ENCODE data around the gene INIP. TPM values are rescaled to one million over a fixed set of nuclear protein-coding genes. Genes with fewer than 3 reads are reported as not detected.

Gene INIP
- total RNA-seq, 1 experiment from 2014 or later = 24.5 TPM

DNA sequence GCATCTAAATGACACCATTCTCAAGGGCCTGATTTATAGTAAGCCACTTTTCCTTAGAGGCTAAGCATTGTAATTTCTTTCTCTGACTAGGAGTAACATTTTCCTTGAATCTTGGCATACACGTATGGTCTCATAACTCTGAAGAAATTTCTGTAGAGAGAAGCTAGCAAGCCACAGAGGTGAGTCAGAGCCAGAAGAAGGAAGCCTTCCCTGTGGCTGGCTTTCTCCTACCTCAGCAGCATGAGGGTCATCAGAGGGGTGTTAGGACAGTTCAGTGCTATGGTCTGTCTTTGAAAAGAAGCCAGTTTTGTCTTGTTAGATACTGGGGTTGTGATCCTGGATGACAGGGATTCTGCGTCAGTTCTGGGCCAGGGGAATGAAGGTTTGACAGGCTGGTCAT, 35.8 kb upstream of the INIP start:
- 0 out of 2 replicates have a peak, but pooled peaks cover 1% of the 10 kb centered on the region for H3K27me3 ChIP-seq (ENCODE audit: insufficient read depth, low read length)
- H3K18ac ChIP-seq (ENCODE audit: insufficient read length, low read depth, low read length) = no peak overlapping the region
- H3K9me3 ChIP-seq (ENCODE audit: control insufficient read depth, low read depth, low read length) = no peaks in the 10 kb centered on the region
- H3K23me2 ChIP-seq (ENCODE audit: insufficient read length, low read depth, low read length, poor library complexity, severe bottlenecking) = peaks cover 14% of the 10 kb centered on the region
- H3K79me2 ChIP-seq (ENCODE audit: insufficient read depth, low read length) = no peaks in the 10 kb centered on the region
- Mint-ChIP-seq H3K27ac (peak overlapping the region in 1 of 3 experiments; percentile 30; a peak in 1 of 7 replicates), H3K36me3 (ENCODE audit: insufficient read depth in 1 of 3, low read depth in 3 of 3) (no peaks in the 10 kb centered on the region), H3K9me3 (no peaks in the 10 kb centered on the region; a peak in 1 of 5 replicates), H3K4me1 (peaks cover 28 to 29% of the 10 kb centered on the region in 2 experiments), H3K4me3 (no peak overlapping the region), H3K27me3 (ENCODE audit: low read depth) (peaks cover 8% of the 10 kb centered on the region)
- no peak overlapping the region for H2BK15ac ChIP-seq (ENCODE audit: low read depth, low read length)
- H3T11ph ChIP-seq (ENCODE audit: low read length) = no peak overlapping the region
- H2BK12ac ChIP-seq (ENCODE audit: insufficient read length, low read depth, low read length) = no peak overlapping the region
- H3K14ac ChIP-seq (ENCODE audit: insufficient read depth, low read length) = no peak overlapping the region
- no peak overlapping the region for H4K5ac ChIP-seq (ENCODE audit: insufficient read length, low read depth, low read length)
- no peak overlapping the region for H3K56ac ChIP-seq (ENCODE audit: insufficient read length, low read depth, low read length)
- TF ChIP-seq, protein P1, sequence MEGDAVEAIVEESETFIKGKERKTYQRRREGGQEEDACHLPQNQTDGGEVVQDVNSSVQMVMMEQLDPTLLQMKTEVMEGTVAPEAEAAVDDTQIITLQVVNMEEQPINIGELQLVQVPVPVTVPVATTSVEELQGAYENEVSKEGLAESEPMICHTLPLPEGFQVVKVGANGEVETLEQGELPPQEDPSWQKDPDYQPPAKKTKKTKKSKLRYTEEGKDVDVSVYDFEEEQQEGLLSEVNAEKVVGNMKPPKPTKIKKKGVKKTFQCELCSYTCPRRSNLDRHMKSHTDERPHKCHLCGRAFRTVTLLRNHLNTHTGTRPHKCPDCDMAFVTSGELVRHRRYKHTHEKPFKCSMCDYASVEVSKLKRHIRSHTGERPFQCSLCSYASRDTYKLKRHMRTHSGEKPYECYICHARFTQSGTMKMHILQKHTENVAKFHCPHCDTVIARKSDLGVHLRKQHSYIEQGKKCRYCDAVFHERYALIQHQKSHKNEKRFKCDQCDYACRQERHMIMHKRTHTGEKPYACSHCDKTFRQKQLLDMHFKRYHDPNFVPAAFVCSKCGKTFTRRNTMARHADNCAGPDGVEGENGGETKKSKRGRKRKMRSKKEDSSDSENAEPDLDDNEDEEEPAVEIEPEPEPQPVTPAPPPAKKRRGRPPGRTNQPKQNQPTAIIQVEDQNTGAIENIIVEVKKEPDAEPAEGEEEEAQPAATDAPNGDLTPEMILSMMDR (conservative IDR thresholded peaks at IDR 0.05) = no peak
- no peak overlapping the region for H2BK120ac ChIP-seq (ENCODE audit: low read depth, low read length, poor library complexity, severe bottlenecking)
- H3K4ac ChIP-seq (ENCODE audit: low read depth, low read length) = no peak overlapping the region
- H4K8ac ChIP-seq (replicated peaks; ENCODE audit: insufficient read length, low read depth, low read length) = no peak overlapping the region
- H3K4me1 ChIP-seq (ENCODE audit: insufficient read depth, low read length) = peaks cover 4% of the 10 kb centered on the region; the same call in 1 of the 2 replicates
- no peaks in the 10 kb centered on the region for H4K20me1 ChIP-seq (ENCODE audit: control insufficient read depth, insufficient read depth, insufficient read length)
- H4K91ac ChIP-seq (ENCODE audit: insufficient read length, low read depth, low read length) = no peak overlapping the region
- H3K27ac ChIP-seq (ENCODE audit: insufficient read length, low read depth, low read length) = no peak overlapping the region
- no peak overlapping the region for H2BK20ac ChIP-seq (ENCODE audit: low read depth, low read length, poor library complexity, severe bottlenecking)
- no CpG with 5 or more reads among the region's 2 CpGs for WGBS (ENCODE audit: extremely low coverage, insufficient read length, low lambda C conversion rate)
- no peak overlapping the region for H2AK5ac ChIP-seq (ENCODE audit: insufficient read length, low read length)
- no peak for DNase-seq
- no peak overlapping the region for H2BK5ac ChIP-seq (ENCODE audit: insufficient read length, low read length)
- H3K4me2 ChIP-seq (ENCODE audit: insufficient read depth, insufficient read length, low read length) = no peak overlapping the region
- no peak overlapping the region for H3K9ac ChIP-seq (ENCODE audit: extremely low read depth, insufficient read length, low read length)
- H3K79me1 ChIP-seq (ENCODE audit: insufficient read depth, low read depth, low read length, poor library complexity, severe bottlenecking) = no peaks in the 10 kb centered on the region
- H3K23ac ChIP-seq (ENCODE audit: insufficient read length, low read depth, low read length) = no peak overlapping the region
- no peak overlapping the region for H2AFZ ChIP-seq (ENCODE audit: low read length)

Measured in H9 (cell line).